CD4-positive, alpha-beta T cell treated with Interleukin-4 for 4 hours (primary cell): ENCODE results near the gene TMEM234.

Experiments
- DNase-seq: peaks from one replicate; pipeline ENCODE4 v3.0.0-alpha.2; 2020

The TMEM234 gene

DNA sequence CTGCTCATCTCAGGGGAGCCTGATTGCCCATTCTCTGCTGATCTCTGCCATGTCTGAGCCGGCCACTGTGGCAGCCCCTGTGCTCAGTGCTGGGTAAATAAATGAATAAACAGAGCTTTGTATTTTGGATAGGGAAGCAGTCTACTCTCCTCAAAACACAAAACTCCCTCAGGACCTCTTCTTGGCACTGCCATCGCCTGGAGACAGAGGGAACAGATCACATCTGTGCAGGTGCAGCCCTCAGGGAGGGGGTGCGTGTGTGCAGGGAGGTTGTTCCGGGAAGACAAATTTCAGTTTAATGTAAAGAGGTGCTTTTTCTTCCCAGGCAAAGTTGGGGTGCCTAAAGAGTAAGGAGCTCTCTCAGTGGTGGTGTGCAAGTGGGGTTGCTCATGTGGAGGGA is 17.2 kb upstream of the TMEM234 start:
- no peak for DNase-seq

DNA sequence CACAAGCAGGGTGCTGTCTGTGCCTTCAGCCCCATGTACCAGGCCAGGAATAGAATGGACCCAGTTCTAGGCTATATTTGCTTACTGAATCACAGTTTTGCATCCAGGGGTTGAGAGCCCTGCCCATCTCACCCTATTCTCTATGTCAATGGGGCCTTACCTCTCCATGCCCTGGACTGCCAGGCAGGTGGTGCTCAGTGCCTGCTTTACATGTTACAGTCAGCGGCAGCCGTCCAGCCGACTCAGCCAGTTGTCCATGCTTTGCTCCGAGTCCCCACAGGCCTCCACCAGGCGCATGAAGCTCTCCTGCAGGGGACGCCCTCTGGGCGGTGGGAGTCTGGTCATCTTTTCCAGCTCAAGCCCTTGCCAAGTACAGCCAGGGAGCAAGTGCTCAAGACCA is 12.6 kb upstream of the TMEM234 start:
- no peak for DNase-seq

DNA sequence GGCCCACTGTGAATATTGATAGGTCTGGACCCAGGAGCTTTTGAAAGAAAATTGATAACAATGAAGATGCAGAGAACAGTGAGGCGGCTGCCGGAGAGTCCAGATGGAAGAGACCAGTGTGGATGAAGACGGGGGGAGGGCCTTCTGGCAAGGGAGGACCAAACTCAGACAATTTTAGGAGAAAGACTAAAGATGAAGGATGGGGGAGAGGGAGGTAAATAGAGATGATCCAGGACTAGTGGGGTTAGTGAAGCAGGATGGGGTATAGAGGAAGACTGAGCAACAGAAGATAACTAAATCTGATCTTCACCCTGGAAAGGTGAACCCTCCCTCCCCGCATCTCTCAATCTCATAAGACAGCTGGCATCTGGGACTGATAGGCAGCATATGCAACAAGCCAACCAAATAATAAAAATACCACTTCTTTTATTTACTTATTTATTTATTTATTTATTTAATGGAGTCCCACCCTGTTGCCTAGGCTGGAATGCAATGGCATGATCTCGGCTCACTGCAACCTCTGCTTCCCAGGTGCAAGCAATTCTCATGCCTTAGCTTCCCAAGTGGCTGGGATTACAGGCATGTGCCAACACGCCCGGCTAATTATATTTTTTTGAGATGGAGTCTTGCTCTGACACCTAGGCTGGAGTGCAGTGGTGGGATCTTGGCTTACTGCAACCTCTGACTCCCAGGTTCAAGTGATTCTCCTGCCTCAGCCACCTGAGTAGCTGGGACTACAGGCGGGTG is 10.6 kb upstream of the TMEM234 start:
- no peak for DNase-seq

DNA sequence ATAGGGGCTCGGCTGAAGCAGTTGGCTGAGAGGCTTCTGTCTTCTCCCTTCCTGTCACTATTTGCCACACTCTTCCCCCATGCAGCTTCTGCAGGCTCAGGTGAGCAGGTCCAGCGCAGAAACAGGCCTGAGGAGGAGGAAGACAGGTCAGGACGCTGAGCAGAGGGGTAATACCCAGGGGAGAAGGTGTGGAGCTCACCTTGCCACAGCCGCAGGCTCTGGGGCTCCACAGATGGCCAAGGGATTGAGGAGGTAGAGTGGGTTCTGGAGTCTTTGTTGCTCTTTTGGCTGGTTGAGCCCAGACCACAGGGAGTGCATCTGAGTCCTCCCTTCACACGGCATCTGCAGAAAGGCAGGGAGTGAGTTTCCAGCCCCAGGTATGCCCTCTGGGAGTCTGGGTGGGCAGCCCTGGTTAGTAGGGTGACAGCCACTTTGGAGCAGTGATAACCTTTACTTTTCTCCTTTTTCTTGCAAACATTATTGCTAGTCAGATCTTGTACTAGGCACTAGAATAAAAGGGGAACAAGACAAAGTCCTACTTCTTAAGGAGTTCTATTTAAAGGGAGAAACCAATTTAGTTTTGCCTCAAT is 9.8 kb upstream of the TMEM234 start:
- DNase-seq, result no peak

DNA sequence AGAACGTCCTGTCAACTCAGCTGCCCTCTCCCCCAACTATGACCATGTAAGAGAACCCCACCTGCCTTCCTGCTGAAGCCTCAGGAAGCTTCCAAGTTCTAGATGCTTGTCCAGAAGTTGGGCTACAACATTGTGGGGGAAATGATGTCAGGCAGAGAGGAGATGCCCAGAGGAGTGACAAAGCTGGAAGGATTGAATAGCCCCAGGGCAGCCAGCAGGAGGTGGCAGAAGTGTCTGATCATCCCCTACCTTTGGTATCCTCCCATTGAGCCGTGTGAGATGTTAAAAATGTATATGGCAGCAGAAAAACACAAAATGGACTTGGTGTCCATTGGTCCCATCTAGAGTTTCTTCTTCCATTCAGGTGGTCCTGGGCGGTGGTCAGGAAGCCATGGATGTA is 6.6 kb upstream of the TMEM234 start:
- DNase-seq, result no peak

DNA sequence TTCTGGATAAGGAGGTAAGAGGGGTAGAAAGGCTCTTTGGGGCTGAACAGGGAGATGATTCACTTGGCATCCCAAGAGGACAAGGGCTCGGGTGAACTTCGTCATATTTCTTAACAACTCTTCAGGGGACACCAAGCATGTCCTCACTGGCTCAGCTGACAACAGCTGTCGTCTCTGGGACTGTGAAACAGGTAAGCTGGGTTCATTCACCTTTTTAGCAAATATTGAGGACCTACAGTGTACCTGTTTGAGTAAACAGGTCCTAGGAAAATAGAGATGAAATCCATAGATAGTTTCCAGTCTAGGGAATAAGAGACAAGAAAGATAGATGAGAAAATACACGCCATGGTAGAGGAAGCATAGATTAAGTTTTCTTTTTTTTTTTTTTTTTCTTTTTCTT is 2.1 kb upstream of the TMEM234 start:
- DNase-seq, result no peak

DNA sequence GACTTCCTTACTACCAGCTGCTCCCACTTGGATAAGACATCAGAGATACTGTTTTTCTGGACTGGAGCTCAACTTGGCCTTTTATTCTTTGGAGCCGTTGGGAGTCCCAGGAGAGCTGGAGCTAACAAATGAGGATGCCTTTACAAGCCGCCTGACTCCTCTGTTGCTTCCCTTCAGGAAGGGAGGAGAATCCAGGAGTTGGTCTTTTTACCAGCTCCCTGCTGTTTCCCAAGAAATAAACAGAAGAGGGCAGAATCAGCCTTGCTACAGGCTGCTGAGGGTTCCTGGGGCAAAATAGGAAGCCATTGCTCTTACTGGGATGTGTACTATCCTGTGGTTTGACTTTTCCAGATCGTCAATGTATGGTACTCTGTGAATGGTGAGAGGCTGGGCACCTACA is 1.5 kb upstream of the TMEM234 start:
- no peak for DNase-seq

DNA sequence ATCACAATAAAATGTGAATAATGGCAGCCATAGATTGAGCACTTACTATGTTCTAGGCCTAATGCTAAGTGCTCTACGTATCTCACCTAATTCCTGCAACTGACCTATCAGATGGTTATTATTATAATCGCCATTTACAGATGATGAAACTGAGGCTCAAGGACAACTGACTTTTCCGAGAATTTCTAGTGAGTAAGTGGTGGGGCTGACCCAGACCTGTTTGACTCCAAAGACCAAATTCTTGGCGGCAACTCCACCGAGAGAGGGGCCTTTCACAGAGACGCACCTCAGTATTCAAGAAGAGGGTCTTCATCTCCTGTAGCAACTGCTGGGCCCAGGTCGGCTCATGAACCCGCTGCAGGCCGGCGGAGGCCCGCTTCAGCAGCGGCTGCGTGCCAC is 573 bp downstream of the TMEM234 start:
- no peak for DNase-seq

DNA sequence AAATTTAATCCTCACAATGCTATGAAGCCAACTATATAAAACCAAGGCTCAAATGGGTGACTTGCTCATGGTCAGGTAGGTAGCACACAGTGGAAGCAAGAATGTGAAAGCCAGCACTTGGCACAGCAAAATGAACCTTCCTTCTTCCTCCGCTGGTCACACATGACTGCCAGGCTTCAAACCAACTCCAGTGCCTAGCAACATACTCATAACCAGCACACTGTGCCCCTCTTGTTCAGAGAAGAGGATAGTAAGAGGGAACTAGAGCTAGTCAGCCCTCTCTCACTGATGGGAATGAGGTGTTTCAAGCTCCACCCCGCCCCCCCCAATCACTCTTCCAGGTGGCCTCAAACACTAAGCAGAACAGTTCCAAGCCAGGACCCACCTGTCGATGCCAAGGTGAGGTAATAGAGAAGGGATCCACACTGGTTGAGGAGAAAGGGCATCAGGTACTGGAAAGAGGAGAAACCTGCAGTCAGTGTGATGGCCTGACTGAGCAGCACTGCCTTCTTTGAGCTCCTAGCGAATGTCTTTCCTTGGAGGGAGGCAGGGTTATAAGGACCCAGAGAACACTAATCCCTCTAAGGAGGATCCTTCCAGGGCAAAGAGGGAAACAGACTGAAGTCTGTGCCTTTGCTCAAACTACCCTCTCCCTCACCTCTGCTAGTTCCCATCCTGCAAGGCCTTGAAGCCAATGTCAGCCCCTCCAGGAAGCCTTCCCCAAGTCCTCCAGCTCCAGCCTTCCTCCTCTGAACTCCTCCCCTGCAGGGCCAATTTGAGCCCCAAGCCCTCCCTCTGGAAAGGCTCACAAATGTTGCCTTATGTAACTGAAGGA is 1.2 kb downstream of the TMEM234 start:
- DNase-seq, result no peak

DNA sequence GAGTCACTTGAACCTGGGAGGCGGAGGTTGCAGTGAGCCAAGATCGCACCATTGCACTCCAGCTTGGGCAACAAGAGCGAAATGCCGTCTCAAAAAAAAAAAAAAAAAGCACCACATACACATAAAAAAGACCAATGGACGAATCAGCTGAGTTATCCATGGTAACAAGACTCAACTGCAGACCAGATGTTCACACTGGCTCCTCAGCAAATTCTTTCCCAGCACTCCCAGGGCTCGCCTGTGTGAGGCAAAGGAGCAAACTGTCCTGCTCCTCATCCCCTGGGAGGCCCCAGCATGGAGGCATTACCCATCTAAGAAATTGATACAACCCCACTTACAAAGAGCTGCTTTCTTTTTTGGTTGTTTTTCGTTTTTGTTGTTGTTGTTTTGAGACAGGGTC is 3.1 kb downstream of the TMEM234 start:
- no peak for DNase-seq

DNA sequence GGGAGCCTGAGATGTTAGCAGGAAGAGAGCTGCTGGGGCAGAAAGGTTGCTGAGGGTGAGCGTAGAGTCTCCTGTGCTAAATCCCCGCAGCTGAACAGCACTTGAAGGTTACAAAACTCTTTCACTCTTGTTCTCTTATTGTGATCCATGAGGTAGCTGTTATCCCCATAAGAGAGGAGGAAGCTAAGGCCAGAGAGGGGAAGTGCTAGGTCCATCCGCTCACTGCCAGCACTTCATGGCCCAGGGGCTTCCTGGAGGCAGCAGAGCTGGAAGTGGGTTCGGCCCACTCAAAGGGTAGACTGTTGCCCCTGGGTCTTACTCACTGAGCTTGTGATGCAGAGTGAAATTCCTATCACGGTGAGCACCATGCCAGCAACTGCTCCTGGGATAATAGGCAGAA is 5.6 kb downstream of the TMEM234 start:
- no peak for DNase-seq

DNA sequence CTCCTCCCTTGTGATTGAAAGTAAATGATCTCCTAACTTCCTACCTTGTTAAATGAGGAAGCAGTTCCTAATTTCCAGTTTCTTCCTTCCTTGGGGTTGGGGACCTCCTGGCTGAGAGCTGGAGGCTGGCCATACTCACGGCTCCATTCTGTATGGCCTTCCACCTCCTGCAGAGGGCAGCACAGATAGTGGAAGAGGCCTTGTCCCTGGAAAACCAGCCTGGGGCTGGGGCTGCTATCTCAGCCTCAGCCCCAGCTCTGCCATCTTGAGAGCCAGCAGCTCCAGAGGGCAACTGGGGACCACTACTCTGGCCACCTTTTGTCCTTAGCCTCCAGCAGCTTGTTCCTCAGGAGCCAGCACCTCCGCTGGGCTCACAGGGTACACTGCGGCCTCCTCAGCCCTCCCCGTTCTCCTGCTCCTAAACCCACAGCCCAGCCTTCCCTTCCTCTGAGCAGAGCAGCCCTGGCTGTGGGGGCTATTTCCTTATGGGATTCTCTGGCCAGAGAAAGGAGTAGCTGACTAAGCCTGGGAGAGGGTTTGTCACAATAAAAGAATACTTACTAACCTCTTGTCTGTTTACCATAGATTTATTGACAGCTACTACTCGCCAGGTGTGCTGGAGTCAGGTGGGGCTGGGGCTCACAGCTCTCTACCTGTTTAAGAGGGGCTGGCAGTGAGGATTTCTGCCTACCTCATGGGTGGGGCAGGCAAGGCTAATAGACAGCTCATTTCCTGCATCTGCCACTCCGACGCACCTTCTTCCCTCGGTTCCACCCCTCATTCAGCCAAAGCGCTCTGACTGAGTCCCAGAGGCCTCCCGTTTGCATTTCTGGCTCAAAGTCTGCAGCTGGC is 6.3 kb downstream of the TMEM234 start:
- peak; percentile 56 for DNase-seq

DNA sequence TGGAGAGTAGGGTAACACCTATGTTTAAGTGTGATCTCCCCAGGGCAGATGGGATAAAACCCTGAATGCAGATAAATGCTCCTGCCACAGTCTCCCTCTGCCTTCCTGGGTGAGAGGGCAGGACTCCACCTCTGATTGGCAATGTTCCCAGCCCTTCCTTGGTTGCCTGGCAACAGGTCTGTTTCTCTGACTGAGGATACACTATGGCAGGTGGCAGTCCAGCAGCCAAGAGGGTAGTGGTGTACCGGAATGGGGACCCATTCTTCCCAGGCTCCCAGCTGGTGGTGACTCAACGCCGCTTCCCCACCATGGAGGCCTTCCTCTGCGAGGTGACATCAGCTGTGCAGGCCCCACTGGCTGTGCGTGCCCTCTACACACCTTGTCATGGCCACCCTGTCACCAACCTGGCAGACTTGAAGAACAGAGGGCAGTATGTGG is 13.2 kb downstream of the TMEM234 start, which contains the start of gene DCDC2B:
TSS of gene DCDC2B (plus strand) at position 199 of the 438 bp plus-strand sequence. CDS start at position 204, 5 bp downstream.
- peak; percentile 28 for DNase-seq

DNA sequence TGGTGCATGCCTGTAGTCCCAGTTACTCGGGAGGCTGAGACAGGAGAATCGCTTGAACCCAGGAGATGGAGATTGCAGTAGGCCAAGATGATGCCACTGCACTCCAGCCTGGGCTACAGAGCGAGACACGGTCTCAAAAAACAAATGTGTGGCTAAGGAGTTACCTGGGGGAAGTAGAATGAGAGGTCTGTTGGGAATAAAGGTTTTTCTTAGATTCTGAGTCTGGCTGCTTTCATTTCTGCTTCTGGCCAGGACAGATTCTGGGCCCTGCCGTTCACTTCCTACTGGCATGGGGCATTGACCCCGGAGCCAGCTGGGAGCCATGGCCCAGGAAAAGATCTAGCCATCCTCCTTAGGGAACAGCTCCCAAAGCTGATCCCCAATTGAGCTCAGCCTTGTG is 13.7 kb downstream of the TMEM234 start:
- DNase-seq, result no peak

DNA sequence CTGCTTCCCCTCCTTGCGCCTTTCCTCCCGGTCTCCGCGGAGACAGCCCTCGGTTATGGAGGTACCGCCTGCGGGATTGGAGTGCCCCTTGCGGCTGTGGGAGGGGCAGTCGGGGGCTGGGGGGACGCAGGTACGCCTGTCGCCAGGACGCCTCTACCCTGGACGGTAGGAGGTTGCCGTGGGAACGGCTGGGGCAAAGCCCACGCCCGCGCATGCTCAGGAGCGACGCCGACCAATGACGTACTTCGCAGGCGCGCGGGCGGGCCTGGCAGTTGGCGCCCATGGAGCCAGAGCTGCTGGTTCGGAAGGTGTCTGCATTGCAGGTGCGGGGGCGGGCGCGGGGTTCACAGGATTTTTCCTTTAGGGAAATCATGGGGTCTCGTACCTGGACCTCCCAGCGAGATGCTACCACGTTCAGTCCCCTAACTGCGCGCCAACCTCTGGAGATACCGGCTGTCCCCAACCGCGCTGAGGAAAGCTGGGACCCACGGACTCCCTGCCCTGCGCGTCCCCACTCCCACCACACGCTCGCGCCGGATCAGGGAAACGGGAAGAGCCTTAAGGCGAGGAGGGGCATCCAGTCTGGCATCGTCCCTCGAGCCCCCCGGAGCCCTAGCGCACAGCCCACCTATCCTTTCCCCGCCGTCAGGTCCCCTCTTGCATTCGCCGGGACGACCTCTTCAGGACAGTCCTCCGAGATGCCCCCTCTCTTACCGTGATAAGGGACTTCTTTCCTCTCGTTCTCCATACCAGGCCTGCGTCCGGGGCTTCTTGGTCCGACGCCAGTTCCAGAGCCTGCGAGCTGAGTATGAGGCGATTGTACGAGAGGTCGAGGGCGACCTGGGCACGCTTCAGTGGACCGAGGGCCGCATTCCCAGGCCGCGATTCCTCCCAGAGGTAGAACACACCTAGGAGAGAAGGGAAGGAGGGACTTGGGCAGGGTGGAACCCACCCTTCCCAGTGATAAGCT is 16.5 kb downstream of the TMEM234 start, which contains the start of gene IQCC:
TSS of gene IQCC (plus strand) at position 271 of the 970 bp plus-strand sequence. CDS start at position 282, 11 bp downstream.
- peak; percentile 82 for DNase-seq

DNA sequence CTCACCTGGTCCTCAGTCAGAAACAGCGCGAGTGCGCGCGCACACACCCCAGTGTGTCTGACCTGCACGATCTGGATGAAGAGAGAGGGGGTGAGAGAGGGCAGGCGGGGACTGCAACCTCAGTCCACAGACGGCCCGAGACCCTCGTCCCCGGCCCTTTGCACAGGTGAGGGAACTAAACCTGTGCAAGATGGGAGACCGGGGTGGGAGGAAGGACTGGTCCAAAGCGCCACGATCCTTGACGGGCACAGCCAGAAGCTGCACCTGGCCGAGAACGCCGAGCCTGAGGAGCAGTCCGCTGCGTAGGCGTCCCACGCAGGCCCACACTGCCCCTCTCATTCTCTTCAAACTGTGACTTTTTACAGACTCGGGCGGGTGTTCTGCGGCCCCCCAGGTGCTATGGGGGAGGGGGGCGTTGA is 17.2 kb downstream of the TMEM234 start:
- DNase-seq, result no peak

DNA sequence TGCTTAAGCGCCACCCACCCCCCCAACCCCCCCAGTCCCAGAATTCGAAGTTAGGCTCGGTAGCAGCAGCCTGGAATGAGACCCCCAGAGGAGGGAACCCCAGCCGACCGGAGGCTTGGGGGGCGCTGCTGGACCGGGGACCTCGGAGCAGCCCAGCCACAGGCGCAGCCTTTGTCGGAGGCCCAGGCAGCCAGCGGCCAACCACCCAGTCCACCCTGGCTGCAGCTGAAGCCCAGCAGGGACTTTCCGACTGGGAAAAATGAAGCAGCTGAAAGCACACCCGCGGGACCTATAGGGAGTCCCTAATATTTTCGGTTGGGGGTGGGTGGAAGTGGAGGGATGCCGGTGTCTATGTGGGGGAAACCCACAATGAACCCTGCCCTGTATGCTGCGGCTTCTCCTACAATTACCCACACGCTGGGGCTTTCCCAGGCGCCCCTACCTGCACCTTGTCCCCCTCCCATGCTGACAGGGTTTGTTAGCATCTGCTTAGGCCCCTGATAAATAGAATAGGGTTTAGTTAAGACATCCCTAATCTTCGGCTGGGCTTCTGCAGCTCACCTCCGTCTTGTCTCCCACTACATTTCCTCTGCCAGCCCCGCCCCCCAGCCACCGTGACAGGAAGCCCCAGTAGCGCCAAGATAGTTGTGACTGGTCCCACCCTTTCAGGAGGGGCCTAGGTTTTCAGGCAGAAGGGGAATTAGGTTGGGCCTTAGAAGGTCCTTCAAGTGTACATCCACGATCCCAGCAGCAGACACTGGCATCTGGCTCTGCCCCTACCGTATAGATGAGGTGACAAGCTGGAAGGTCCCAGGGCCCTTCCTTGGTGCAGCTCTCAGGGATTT is 20.9 kb downstream of the TMEM234 start:
- DNase-seq, result peak; percentile 77

DNA sequence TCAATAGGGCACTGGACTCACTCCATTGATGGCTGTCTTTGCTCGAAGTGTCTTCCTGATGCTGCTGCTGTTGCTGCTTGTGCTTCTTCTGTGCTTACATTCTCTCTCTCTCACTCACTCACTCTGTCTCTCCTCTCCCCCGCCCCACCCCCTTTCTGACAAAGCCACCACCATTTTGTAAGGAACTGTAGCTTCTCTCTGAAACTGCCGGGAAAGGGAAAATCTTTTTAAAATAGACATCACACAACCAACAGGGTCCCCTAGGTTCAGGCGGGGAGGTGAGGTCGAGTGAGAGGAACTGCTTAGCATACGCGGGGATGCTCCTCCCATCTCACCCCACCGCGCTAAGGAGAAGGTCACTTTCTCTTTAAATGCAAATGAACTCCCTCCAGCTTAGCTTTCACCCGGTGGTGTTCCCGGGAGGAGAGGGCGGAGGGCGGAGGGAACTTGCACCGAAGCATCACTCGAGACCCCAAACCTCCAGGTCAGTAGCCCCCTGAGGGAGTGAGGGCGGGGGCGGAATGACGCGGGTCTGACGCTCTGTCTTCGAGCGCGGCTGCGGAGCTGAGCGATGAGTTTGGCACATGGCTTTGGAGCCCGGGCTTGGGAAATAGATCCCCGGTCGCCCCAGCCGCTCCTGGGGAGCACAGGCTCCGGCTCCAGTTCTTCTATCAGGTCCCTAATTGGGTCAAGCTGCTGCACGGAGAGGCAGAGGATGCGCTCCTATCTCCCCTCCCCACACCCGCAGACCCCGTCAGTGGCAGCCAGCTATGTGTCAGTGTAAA is 21.7 kb downstream of the TMEM234 start, which contains the start of gene CCDC28B:
TSS of gene CCDC28B (plus strand) at position 370 of the 785 bp plus-strand sequence. CDS start 1,341 bp downstream, outside the sequence.
- DNase-seq, result peak; percentile 52

DNA sequence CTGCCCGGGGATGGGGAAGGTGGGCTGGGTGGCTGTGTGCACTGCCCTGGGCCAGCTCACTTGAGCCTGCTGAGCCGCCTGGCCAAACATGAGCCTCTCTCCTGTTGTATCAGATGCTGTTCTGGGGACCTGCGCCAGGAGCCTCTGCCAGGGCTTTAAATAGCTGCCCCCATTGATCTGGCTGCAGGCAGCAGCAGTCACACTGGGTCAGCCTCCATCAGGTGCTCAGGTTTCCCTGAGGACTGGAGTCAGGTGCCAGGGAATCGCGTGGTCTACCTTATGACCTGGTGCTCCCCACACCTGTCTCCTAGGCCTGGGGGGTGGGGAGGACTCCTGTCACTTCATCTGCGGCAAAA is 22.5 kb downstream of the TMEM234 start:
- DNase-seq, result no peak
